Activated B cell treated with CpG ODN at 0.5 μM for 24 hours (primary cell): ENCODE results near the gene PCSK5. TPM values are rescaled to one million over a fixed set of nuclear protein-coding genes. Genes with fewer than 3 reads are reported as not detected.
"Not testable (repeated sequence)": the region's sequence is repeated elsewhere in the genome, so short reads cannot be mapped to it uniquely, and the experiment has no call there.

ENCODE experiments used
- ATAC-seq: fragments of 200-7000 bp; cut with Tn5 transposase; one replicate; pipeline ENCODE4 v1.10.0; 2021; ENCODE audit warnings: low read depth, mild to moderate bottlenecking, moderate library complexity
- CTCF ChIA-PET: fragments of 350-600 bp; sonication (Branson Sonifier 250); formaldehyde crosslinking; loops from one replicate; lab custom pipeline; 2021; ENCODE audit warnings: antibody characterized with exemption; lab: Charles Lee
- POLR2A ChIA-PET: fragments of 350-600 bp; sonication (Branson Sonifier 250); formaldehyde crosslinking; loops from one replicate; lab custom pipeline; 2021; ENCODE audit warnings: antibody characterized with exemption; lab: Charles Lee
- DNase-seq: peaks from one replicate; pipeline ENCODE4 v3.0.0; 2022
- H3K27ac Mint-ChIP-seq: one replicate; pipeline ENCODE4 v1.8.0; 2020; ENCODE audit warnings: mixed read lengths
- H3K27me3 Mint-ChIP-seq: one replicate; pipeline ENCODE4 v1.8.0; 2021; ENCODE audit warnings: mixed read lengths
- H3K36me3 Mint-ChIP-seq: one replicate; pipeline ENCODE4 v1.8.0; 2021; ENCODE audit warnings: low read depth, mixed read lengths
- H3K4me1 Mint-ChIP-seq: one replicate; pipeline ENCODE4 v1.8.0; 2021; ENCODE audit warnings: mixed read lengths
- H3K4me3 Mint-ChIP-seq: one replicate; pipeline ENCODE4 v1.8.0; 2020; ENCODE audit warnings: mild to moderate bottlenecking, mixed read lengths
- H3K9me3 Mint-ChIP-seq: one replicate; pipeline ENCODE4 v1.8.0; 2020; ENCODE audit warnings: mixed read lengths
- CTCF ChIP-seq: fragments of 200-600 bp; IDR thresholded peaks from one replicate; pipeline ENCODE4 v1.8.0; 2022; ENCODE audit warnings: antibody characterized with exemption, mild to moderate bottlenecking
- intact Hi-C: fragments of 100-400 bp; cut with micrococcal nuclease; formaldehyde crosslinking; loops from one replicate; pipeline ENCODE4 v1.15.1; 2024
- total RNA-seq: library from RNA; stranded (reverse); gene quantifications from 2 replicates; pipeline ENCODE4 v1.2.3, GENCODE V29; 2022

PCSK5 gene
- total RNA-seq, 1 donor from 2014 or later: not detected

- CTCF ChIA-PET: interaction anchor here (0.9 to 1.0 kb wide), 2 partner anchors 9 to 665 kb away, joined by 3 read pairs; no protein-coding TSS in a partner anchor
- no peak for ATAC-seq
- POLR2A ChIA-PET: no interaction called here
Measured at GRCh38 chr9:75866273-75866871, 24.1 kb upstream of the PCSK5 start.

GRCh38 chr9:75868526-75868925, 21.9 kb upstream of the PCSK5 start:
- H3K9me3 Mint-ChIP-seq, H3K36me3 Mint-ChIP-seq, POLR2A ChIA-PET, intact Hi-C loops, ATAC-seq, H3K27ac Mint-ChIP-seq, DNase-seq, H3K4me3 Mint-ChIP-seq, H3K4me1 Mint-ChIP-seq, H3K27me3 Mint-ChIP-seq: not testable (repeated sequence)
- CTCF ChIA-PET: interaction anchor here (0.7 kb wide), 1 partner anchor 51 kb away, joined by 3 read pairs; no protein-coding TSS in a partner anchor

More at GRCh38 chr9:75866273-75866871, 24.1 kb upstream of the PCSK5 start:
- Mint-ChIP-seq H3K27ac (no peak overlapping the region), H3K36me3 (no peaks in the 10 kb centered on the region), H3K4me3 (no peak overlapping the region), H3K27me3 (peaks cover 7% of the 10 kb centered on the region), H3K9me3 (no peaks in the 10 kb centered on the region), H3K4me1 (no peaks in the 10 kb centered on the region)
- peak; percentile 36 for TF ChIP-seq CTCF
- intact Hi-C loops: loop anchor here (2.0 kb wide), 1 partner anchor 1092 kb away; no protein-coding TSS in a partner anchor
- DNase-seq: no peak

GRCh38 chr9:75869236-75869635, 21.2 kb upstream of the PCSK5 start:
- intact Hi-C loops: no loop called here
- Mint-ChIP-seq H3K36me3 (no peaks in the 10 kb centered on the region), H3K4me1 (no peaks in the 10 kb centered on the region), H3K27me3 (peaks cover 9% of the 10 kb centered on the region), H3K9me3 (no peaks in the 10 kb centered on the region), H3K4me3 (no peak overlapping the region), H3K27ac (no peak overlapping the region)
- ATAC-seq (no peak), DNase-seq (no peak)
- no peak for TF ChIP-seq CTCF
- CTCF ChIA-PET: no interaction called here
- POLR2A ChIA-PET: no interaction called here

GRCh38 chr9:75870450-75870849, 20.0 kb upstream of the PCSK5 start:
- CTCF ChIA-PET: no interaction called here
- Mint-ChIP-seq H3K9me3 (no peaks in the 10 kb centered on the region), H3K36me3 (no peaks in the 10 kb centered on the region), H3K27ac (no peak overlapping the region), H3K27me3 (peaks cover 9% of the 10 kb centered on the region), H3K4me3 (no peak overlapping the region), H3K4me1 (no peaks in the 10 kb centered on the region)
- no peak for TF ChIP-seq CTCF
- intact Hi-C loops: no loop called here
- ATAC-seq (no peak), DNase-seq (no peak)
- POLR2A ChIA-PET: no interaction called here

- H3K4me1 Mint-ChIP-seq: no peaks in the 10 kb centered on the region
- ATAC-seq (no peak), DNase-seq (no peak)
- ChIA-PET CTCF (no interaction called here), POLR2A (no interaction called here)
- no peak for TF ChIP-seq CTCF
- no peaks in the 10 kb centered on the region for H3K36me3 Mint-ChIP-seq
- no peak overlapping the region for H3K27ac Mint-ChIP-seq
- no peaks in the 10 kb centered on the region for H3K9me3 Mint-ChIP-seq
- intact Hi-C loops: no loop called here
- no peak overlapping the region for H3K4me3 Mint-ChIP-seq
- H3K27me3 Mint-ChIP-seq: peaks cover 9% of the 10 kb centered on the region
Measured at GRCh38 chr9:75871624-75872023, 18.8 kb upstream of the PCSK5 start.

- CTCF ChIA-PET: no interaction called here
- DNase-seq (no peak), ATAC-seq (no peak)
- H3K4me1 Mint-ChIP-seq: no peaks in the 10 kb centered on the region
- peaks cover 8% of the 10 kb centered on the region for H3K27me3 Mint-ChIP-seq
- no peaks in the 10 kb centered on the region for H3K9me3 Mint-ChIP-seq
- TF ChIP-seq CTCF: no peak
- H3K36me3 Mint-ChIP-seq: no peaks in the 10 kb centered on the region
- POLR2A ChIA-PET: no interaction called here
- no peak overlapping the region for H3K27ac Mint-ChIP-seq
- no peak overlapping the region for H3K4me3 Mint-ChIP-seq
- intact Hi-C loops: no loop called here
Measured at GRCh38 chr9:75873712-75874111, 16.8 kb upstream of the PCSK5 start.
